Non-pigmented ciliary epithelial cell (primary cell): ENCODE data around the gene LAMB1.
"Not testable (repeated sequence)": the region's sequence is repeated elsewhere in the genome, so short reads cannot be mapped to it uniquely, and the experiment has no call there.

Experiments used
- DNase-seq: peaks from one replicate; pipeline ENCODE4 v3.0.0-alpha.2; 2010; ENCODE audit warnings: low read depth

Gene LAMB1

GRCh38 chr7:107917763-107918651 lies 85.0 kb downstream of the LAMB1 start:
- no peak for DNase-seq

GRCh38 chr7:107915541-107915940 lies 87.4 kb downstream of the LAMB1 start:
- no peak for DNase-seq

- DNase-seq: no peak
Observed at GRCh38 chr7:107914831-107915230, 88.1 kb downstream of the LAMB1 start.

- DNase-seq: no peak
Observed at GRCh38 chr7:107913851-107914250, 89.1 kb downstream of the LAMB1 start.

GRCh38 chr7:107911981-107912380 lies 91.0 kb downstream of the LAMB1 start:
- no peak for DNase-seq

- no peak for DNase-seq
Observed at GRCh38 chr7:107909445-107909844, 93.5 kb downstream of the LAMB1 start.

GRCh38 chr7:107907790-107908189 lies 95.2 kb downstream of the LAMB1 start:
- DNase-seq: no peak

GRCh38 chr7:107902381-107902780 lies 100.6 kb downstream of the LAMB1 start:
- DNase-seq: no peak

GRCh38 chr7:107900496-107901015 lies 102.4 kb downstream of the LAMB1 start:
- DNase-seq: no peak

- no peak for DNase-seq
Observed at GRCh38 chr7:107898997-107899594, 103.9 kb downstream of the LAMB1 start.

GRCh38 chr7:107892367-107892741 lies 110.6 kb downstream of the LAMB1 start:
- DNase-seq: not testable (repeated sequence)

GRCh38 chr7:107891636-107892366 lies 111.2 kb downstream of the LAMB1 start:
- DNase-seq: no peak

GRCh38 chr7:107890962-107891635 lies 111.9 kb downstream of the LAMB1 start, which contains the start of gene DLD:
Gene DLD, plus strand, starts transcription at chr7:107891183. Its CDS starts 68 bp downstream, at chr7:107891251.
- peak; percentile 58 for DNase-seq

GRCh38 chr7:107890493-107890961 lies 112.4 kb downstream of the LAMB1 start:
- DNase-seq: no peak

GRCh38 chr7:107889992-107890391 lies 113.0 kb downstream of the LAMB1 start:
- no peak for DNase-seq

GRCh38 chr7:107887827-107888226 lies 115.1 kb downstream of the LAMB1 start:
- not testable (repeated sequence) for DNase-seq

- no peak for DNase-seq
Observed at GRCh38 chr7:107884066-107884818, 118.7 kb downstream of the LAMB1 start.

- no peak for DNase-seq
Observed at GRCh38 chr7:107882766-107883165, 120.2 kb downstream of the LAMB1 start.

- DNase-seq: no peak
Observed at GRCh38 chr7:107879400-107880035, 123.4 kb downstream of the LAMB1 start.

GRCh38 chr7:107878636-107879035 lies 124.3 kb downstream of the LAMB1 start:
- DNase-seq: no peak
